SK-N-SH (cell line): ENCODE measurements around the gene FAM114A1. TPM values are rescaled to one million over a fixed set of nuclear protein-coding genes. Genes with fewer than 3 reads are reported as not detected.
A peak's percentile ranks its signal among the peaks of the same experiment; 100 is the strongest.
"Not testable (repeated sequence)": the region's sequence is repeated elsewhere in the genome, so short reads cannot be mapped to it uniquely, and the experiment has no call there.

Experiments used
- CTCF ChIA-PET: fragments of 300-600, 350-600 bp; formaldehyde crosslinking; extraction: SDS; loops from one replicate; lab custom pipeline; 2021; lab: Yijun Ruan, JAX
- POLR2A ChIA-PET: fragments of 350-600 bp; sonication (Branson Sonifier 250); formaldehyde crosslinking; extraction: SDS; loops from one replicate; lab custom pipeline; 2020; ENCODE audit warnings: antibody characterized with exemption, inconsistent platforms; lab: Yijun Ruan, JAX
- DNase-seq: peaks from one replicate; pipeline ENCODE4 v3.0.0; 2012
- H2AFZ ChIP-seq: fragments of 200-600 bp; sonication (generic); 2 replicates; pipeline ENCODE4 v1.8.1; 2016; ENCODE audit warnings: antibody characterized with exemption, mild to moderate bottlenecking, low read depth
- H3F3A ChIP-seq: fragments of 200-600 bp; sonication (generic); replicated peaks from 2 replicates; pipeline ENCODE3; 2016; ENCODE audit warnings: antibody characterized with exemption, mild to moderate bottlenecking; ENCODE audit not compliant: insufficient read depth
- H3K27ac ChIP-seq, 2 experiments: fragments of 200-500 bp in 1 of 2; fragments of 200-600 bp in 1 of 2; sonication (Bioruptor generic) in 1 of 2; sonication (generic), shearing (Covaris generic) in 1 of 2; 2 replicates each; pipeline versions ENCODE4 v1.5.1 to v1.6.1; 2014 to 2016; ENCODE audit warnings: low read depth in 2 of 2, inconsistent platforms in 1 of 2, low read length in 1 of 2, mild to moderate bottlenecking in 1 of 2, mixed read lengths in 1 of 2
- H3K27me3 ChIP-seq: fragments of 200-600 bp; sonication (generic), shearing (Covaris generic); 2 replicates; pipeline ENCODE4 v1.6.1; 2016; ENCODE audit warnings: mixed run types; ENCODE audit not compliant: insufficient read depth
- H3K36me3 ChIP-seq, 2 experiments: fragments of 200-500 bp in 1 of 2; fragments of 200-600 bp in 1 of 2; sonication (Bioruptor generic) in 1 of 2; sonication (generic) in 1 of 2; replicated peaks in 1 of 2; 2 replicates each; pipeline versions ENCODE3 to v1.5.1; 2014 to 2016; ENCODE audit warnings: low read length in 1 of 2, mild to moderate bottlenecking in 1 of 2; ENCODE audit not compliant: insufficient read depth in 2 of 2, control insufficient read depth in 1 of 2
- H3K4me1 ChIP-seq, 2 experiments: fragments of 200-500 bp in 1 of 2; fragments of 200-600 bp in 1 of 2; sonication (Bioruptor generic) in 1 of 2; sonication (generic), shearing (Covaris generic) in 1 of 2; 2 replicates each; pipeline versions ENCODE4 v1.5.1 to v1.6.1; 2014 to 2016; ENCODE audit warnings: low read depth in 1 of 2, low read length in 1 of 2, mixed run types in 1 of 2; ENCODE audit not compliant: insufficient read depth in 2 of 2, control insufficient read depth in 1 of 2
- H3K4me2 ChIP-seq: fragments of 200-600 bp; sonication (generic), shearing (Covaris generic); 2 replicates; pipeline ENCODE4 v1.6.1; 2017; ENCODE audit warnings: mixed run types
- H3K4me3 ChIP-seq, 2 experiments: fragments of 200-500 bp in 1 of 2; fragments of 200-600 bp in 1 of 2; sonication (Bioruptor generic) in 1 of 2; sonication (generic), shearing (Covaris generic) in 1 of 2; 2 replicates each; pipeline versions ENCODE4 v1.5.1 to v1.8.1; 2014 to 2016; ENCODE audit warnings: low read depth in 2 of 2, inconsistent platforms in 1 of 2, low read length in 1 of 2, mild to moderate bottlenecking in 1 of 2, mixed read lengths in 1 of 2, moderate library complexity in 1 of 2
- H3K79me2 ChIP-seq: fragments of 200-600 bp; sonication (generic); 2 replicates; pipeline ENCODE4 v1.8.1; 2017; ENCODE audit warnings: mild to moderate bottlenecking; ENCODE audit not compliant: insufficient read depth
- H3K9ac ChIP-seq: fragments of 200-600 bp; sonication (generic); 2 replicates; pipeline ENCODE4 v1.6.1; 2017; ENCODE audit warnings: mixed run types
- H3K9me2 ChIP-seq: fragments of 200-600 bp; sonication (generic); 2 replicates; pipeline ENCODE4 v1.6.1; 2017; ENCODE audit warnings: mixed run types
- H3K9me3 ChIP-seq: fragments of 200-600 bp; sonication (generic); 2 replicates; pipeline ENCODE4 v1.6.1; 2017; ENCODE audit warnings: mixed run types, mild to moderate bottlenecking, moderate library complexity
- H4K20me1 ChIP-seq: fragments of 200-600 bp; sonication (generic); 2 replicates; pipeline ENCODE4 v1.6.1; 2017; ENCODE audit warnings: mild to moderate bottlenecking, mixed run types; ENCODE audit not compliant: insufficient read depth
- ELF1 ChIP-seq: IDR thresholded peaks from 2 replicates; pipeline ENCODE4 v1.4.0; 2012
- FOSL2 ChIP-seq: IDR thresholded peaks from 2 replicates; pipeline ENCODE4 v1.4.0; 2012; ENCODE audit warnings: low read depth, mild to moderate bottlenecking, moderate library complexity, borderline replicate concordance
- MAX ChIP-seq: IDR thresholded peaks from 2 replicates; pipeline ENCODE4 v1.4.0; 2012; ENCODE audit warnings: low read depth
- NRF1 ChIP-seq: IDR thresholded peaks from 2 replicates; pipeline ENCODE4 v1.6.1; 2012; ENCODE audit warnings: low read depth, mild to moderate bottlenecking, low read length
- POLR2AphosphoS5 ChIP-seq: IDR thresholded peaks from 2 replicates; pipeline ENCODE4 v1.6.1; 2012; ENCODE audit warnings: low read depth, low read length
- RAD21 ChIP-seq: IDR thresholded peaks from 2 replicates; pipeline ENCODE4 v1.6.1; 2012; ENCODE audit warnings: mild to moderate bottlenecking, low read length
- RFX5 ChIP-seq: IDR thresholded peaks from 2 replicates; pipeline ENCODE4 v1.6.1; 2012; ENCODE audit warnings: mild to moderate bottlenecking, improper control_type of control experiment, low read length
- RXRA ChIP-seq: IDR thresholded peaks from 2 replicates; pipeline ENCODE4 v1.4.0; 2012; ENCODE audit warnings: low read depth, mild to moderate bottlenecking, borderline replicate concordance
- SIN3A ChIP-seq: IDR thresholded peaks from 2 replicates; pipeline ENCODE4 v1.6.1; 2012; ENCODE audit warnings: low read depth, mild to moderate bottlenecking, low read length, moderate library complexity, borderline replicate concordance
- USF1 ChIP-seq: IDR thresholded peaks from 2 replicates; pipeline ENCODE4 v1.4.0; 2012; ENCODE audit warnings: low read depth, borderline replicate concordance
- WGBS: methylation state at CpG from one replicate; pipeline ENCODE4 v1.1.6; 2017; ENCODE audit warnings: low lambda C conversion rate; 5-methylcytosine and 5-hydroxymethylcytosine counted together
- polyA plus RNA-seq, 3 experiments: library from polyadenylated mRNA; depleted of rRNA; stranded (reverse); fragments of >200 nt; gene quantifications; 2 replicates each; pipeline ENCODE4 v1.2.3, GENCODE V29; 2012
- TF ChIP-seq, protein P1 (sequence below): IDR thresholded peaks from 2 replicates; pipeline ENCODE4 v1.6.1; 2012; ENCODE audit warnings: mild to moderate bottlenecking, low read depth, low read length, moderate library complexity
- TF ChIP-seq, protein P2 (sequence below): IDR thresholded peaks from 2 replicates; pipeline ENCODE4 v1.4.0; 2012; ENCODE audit warnings: low read depth, borderline replicate concordance

The FAM114A1 gene
- polyA plus RNA-seq, 1 of the 3 experiments (the other 2 are of a cell fraction): 54.2 TPM

GRCh38 chr4:38987491-38987890 is 119.9 kb downstream of the FAM114A1 start (continued):
- no peak for TF ChIP-seq USF1

DNA sequence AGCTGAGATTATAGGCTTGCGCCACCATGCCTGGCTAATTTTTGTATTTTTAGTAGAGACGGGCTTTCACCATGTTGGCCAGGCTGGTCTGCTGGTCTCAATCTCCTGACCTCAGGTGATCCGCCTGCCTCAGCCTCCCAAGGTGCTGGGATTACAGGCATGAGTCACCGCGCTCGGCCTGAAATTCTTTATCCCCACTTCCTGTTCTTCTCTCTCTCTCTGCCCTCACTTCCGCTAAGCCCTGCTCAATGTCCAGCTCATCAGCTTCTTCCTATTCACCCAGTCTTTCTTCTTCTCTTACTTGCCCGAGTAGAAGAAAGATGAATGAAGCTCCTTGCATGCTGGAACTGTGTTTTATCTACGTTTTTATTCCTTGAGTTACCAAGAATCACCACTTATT is 120.7 kb downstream of the FAM114A1 start:
- H3K27me3 ChIP-seq, H3K9me2 ChIP-seq, H2AFZ ChIP-seq, H3K36me3 ChIP-seq, H3K27ac ChIP-seq, H3K4me3 ChIP-seq, H3F3A ChIP-seq, POLR2A ChIA-PET, DNase-seq, H4K20me1 ChIP-seq, H3K9ac ChIP-seq, H3K79me2 ChIP-seq, H3K4me2 ChIP-seq, H3K4me1 ChIP-seq, H3K9me3 ChIP-seq: not testable (repeated sequence)
- CTCF ChIA-PET: interaction anchor here (1.4 to 2.1 kb wide), 3 partner anchors 85 to 147 kb away, joined by 3 to 9 read pairs (median 4); no protein-coding TSS in a partner anchor
- WGBS: 81% methylated on average over 6 of the region's 9 CpGs

DNA sequence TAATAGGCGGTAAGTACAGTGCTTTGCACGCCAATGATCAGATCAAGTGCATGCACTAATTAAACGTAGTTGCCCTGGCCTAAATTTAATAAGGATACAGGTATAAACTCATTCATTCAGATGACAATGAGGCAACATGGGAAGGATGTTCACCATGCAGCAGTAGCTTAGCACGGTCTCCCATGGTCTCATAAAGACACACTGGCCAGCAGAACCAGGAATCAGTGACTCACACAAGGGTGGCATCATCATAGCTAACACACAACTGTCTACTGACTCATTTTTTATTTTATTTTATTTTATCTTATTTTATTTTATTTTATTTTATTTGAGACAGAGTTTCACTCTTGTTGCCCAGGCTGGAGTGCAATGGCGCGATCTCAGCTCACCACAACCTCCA is 121.9 kb downstream of the FAM114A1 start:
- H3K4me1 ChIP-seq: peaks cover 0 to 4% of the 10 kb centered on the region in 2 experiments; a peak in 1 of 4 replicates
- no peaks in the 10 kb centered on the region for H3F3A ChIP-seq
- no peaks in the 10 kb centered on the region for H3K79me2 ChIP-seq
- peak overlapping the region; percentile 23; the same call in 1 of the 2 replicates for H2AFZ ChIP-seq
- TF ChIP-seq RFX5 (no peak), FOSL2 (peak; percentile 42)
- no peak overlapping the region for H3K27ac ChIP-seq
- DNase-seq: no peak
- 91% methylated on average over 6 of the region's 6 CpGs for WGBS
- ChIA-PET CTCF (interaction anchor here (1.1 to 1.4 kb wide), 2 partner anchors 87 to 145 kb away, joined by 3 read pairs; no protein-coding TSS in a partner anchor), POLR2A (no interaction called here)
- H3K4me2 ChIP-seq: no peak overlapping the region
- H3K9ac ChIP-seq: no peak overlapping the region
- H3K27me3 ChIP-seq: no peaks in the 10 kb centered on the region
- H4K20me1 ChIP-seq: no peaks in the 10 kb centered on the region
- no peak overlapping the region for H3K4me3 ChIP-seq
- no peaks in the 10 kb centered on the region for H3K9me3 ChIP-seq
- no peaks in the 10 kb centered on the region for H3K36me3 ChIP-seq
- no peaks in the 10 kb centered on the region for H3K9me2 ChIP-seq

DNA sequence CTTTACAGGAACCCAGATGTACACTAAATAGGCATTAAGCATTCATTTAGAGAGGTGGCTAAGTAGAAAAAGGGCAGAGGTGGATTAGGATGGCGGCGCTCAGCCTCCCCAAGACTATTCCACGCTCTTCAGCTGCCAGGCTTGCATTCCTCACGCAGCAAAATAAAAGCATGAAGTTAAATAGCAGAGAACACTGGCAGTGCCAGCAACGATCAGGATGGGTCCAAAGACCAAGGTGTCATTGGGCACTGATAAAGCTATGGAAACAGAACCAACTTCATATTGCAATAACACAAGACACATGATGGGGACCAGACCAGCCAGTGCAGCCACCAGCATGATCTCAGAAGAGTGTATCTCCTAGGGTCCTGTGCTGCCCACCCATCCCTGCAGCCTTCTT is 122.6 kb downstream of the FAM114A1 start:
- 91% methylated on average over 5 of the region's 5 CpGs for WGBS
- DNase-seq: no peak
- Histone ChIP-seq H3K27ac (no peak overlapping the region), H3K4me1 (no peaks in the 10 kb centered on the region), H2AFZ (no peak overlapping the region), H3F3A (no peaks in the 10 kb centered on the region), H3K4me3 (no peak overlapping the region), H3K9ac (no peak overlapping the region), H3K79me2 (no peaks in the 10 kb centered on the region), H3K27me3 (no peaks in the 10 kb centered on the region), H3K4me2 (no peak overlapping the region), H4K20me1 (no peaks in the 10 kb centered on the region), H3K36me3 (no peaks in the 10 kb centered on the region), H3K9me3 (no peaks in the 10 kb centered on the region), H3K9me2 (no peaks in the 10 kb centered on the region)
- CTCF ChIA-PET: interaction anchor here (1.1 kb wide), 1 partner anchor 145 kb away, joined by 3 read pairs; no protein-coding TSS in a partner anchor
- POLR2A ChIA-PET: no interaction called here
- TF ChIP-seq FOSL2 (no peak), NRF1 (no peak), POLR2AphosphoS5 (no peak), SIN3A (no peak), RAD21 (no peak), MAX (no peak), RFX5 (no peak), RXRA (no peak), USF1 (no peak), ELF1 (no peak)
- TF ChIP-seq, protein P1, sequence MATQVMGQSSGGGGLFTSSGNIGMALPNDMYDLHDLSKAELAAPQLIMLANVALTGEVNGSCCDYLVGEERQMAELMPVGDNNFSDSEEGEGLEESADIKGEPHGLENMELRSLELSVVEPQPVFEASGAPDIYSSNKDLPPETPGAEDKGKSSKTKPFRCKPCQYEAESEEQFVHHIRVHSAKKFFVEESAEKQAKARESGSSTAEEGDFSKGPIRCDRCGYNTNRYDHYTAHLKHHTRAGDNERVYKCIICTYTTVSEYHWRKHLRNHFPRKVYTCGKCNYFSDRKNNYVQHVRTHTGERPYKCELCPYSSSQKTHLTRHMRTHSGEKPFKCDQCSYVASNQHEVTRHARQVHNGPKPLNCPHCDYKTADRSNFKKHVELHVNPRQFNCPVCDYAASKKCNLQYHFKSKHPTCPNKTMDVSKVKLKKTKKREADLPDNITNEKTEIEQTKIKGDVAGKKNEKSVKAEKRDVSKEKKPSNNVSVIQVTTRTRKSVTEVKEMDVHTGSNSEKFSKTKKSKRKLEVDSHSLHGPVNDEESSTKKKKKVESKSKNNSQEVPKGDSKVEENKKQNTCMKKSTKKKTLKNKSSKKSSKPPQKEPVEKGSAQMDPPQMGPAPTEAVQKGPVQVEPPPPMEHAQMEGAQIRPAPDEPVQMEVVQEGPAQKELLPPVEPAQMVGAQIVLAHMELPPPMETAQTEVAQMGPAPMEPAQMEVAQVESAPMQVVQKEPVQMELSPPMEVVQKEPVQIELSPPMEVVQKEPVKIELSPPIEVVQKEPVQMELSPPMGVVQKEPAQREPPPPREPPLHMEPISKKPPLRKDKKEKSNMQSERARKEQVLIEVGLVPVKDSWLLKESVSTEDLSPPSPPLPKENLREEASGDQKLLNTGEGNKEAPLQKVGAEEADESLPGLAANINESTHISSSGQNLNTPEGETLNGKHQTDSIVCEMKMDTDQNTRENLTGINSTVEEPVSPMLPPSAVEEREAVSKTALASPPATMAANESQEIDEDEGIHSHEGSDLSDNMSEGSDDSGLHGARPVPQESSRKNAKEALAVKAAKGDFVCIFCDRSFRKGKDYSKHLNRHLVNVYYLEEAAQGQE: no peak
- TF ChIP-seq, protein P2, sequence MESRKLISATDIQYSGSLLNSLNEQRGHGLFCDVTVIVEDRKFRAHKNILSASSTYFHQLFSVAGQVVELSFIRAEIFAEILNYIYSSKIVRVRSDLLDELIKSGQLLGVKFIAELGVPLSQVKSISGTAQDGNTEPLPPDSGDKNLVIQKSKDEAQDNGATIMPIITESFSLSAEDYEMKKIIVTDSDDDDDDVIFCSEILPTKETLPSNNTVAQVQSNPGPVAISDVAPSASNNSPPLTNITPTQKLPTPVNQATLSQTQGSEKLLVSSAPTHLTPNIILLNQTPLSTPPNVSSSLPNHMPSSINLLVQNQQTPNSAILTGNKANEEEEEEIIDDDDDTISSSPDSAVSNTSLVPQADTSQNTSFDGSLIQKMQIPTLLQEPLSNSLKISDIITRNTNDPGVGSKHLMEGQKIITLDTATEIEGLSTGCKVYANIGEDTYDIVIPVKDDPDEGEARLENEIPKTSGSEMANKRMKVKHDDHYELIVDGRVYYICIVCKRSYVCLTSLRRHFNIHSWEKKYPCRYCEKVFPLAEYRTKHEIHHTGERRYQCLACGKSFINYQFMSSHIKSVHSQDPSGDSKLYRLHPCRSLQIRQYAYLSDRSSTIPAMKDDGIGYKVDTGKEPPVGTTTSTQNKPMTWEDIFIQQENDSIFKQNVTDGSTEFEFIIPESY: no peak
